ENCODE measurements around the gene DNAJB4.
A peak's percentile ranks its signal among the peaks of the same experiment; 100 is the strongest.
"Not testable (repeated sequence)": the region's sequence is repeated elsewhere in the genome, so short reads cannot be mapped to it uniquely, and the experiment has no call there.

DNAJB4 gene

GRCh38 chr1:78004719-78005447, at the start of gene DNAJB4:
Gene DNAJB4, plus strand, starts transcription at chr1:78004939. Its CDS starts 172 bp downstream, at chr1:78005111.
- DNase-seq: peak; percentile 90

- no peak for DNase-seq
These were observed 49.0 kb upstream of the DNAJB4 start for GRCh38 chr1:77955709-77956108.

GRCh38 chr1:77956464-77956863, 48.3 kb upstream of the DNAJB4 start:
- no peak for DNase-seq

- DNase-seq: no peak
These were observed 46.3 kb upstream of the DNAJB4 start for GRCh38 chr1:77958391-77958790.

DNA sequence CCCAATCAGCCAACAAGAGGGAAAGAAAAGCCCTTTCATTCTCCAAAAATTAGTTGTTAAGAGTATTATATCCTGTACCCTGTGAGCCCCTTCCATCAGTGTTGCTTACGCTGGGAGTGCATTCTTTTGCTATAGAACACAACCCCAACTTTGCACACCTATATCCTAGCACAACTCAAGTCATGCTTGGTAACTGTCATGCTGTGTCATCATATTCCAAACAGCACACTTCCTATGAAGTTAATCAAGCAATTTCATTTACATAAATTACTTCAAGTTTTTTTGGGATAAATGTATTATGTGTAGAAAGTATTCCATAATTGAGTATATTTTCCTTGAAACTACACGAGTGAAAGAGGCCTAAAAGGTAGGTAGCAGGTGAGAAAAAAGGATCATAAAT, 45.9 kb upstream of the DNAJB4 start:
- DNase-seq: no peak

GRCh38 chr1:77961392-77961791, 43.3 kb upstream of the DNAJB4 start:
- DNase-seq: no peak

DNA sequence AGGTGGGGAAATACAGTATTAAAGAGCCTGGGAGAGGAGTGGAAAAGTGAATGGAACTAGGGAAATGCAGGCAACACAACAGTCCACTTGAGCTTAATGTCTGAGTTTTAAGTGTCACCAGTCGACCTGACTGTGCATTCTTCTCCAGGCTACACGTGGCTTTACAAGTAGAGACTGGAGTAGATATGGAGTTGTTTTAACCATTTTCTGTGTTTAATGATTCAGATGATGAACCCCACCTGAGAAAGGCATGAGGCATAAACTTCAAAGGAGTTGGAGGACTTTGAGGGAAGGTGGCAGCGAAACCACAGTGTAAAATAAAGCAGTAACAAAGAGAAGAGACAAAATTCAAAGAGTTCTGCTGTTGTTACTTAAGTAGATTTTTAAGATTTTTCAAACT, 38.4 kb upstream of the DNAJB4 start:
- no peak for DNase-seq

DNA sequence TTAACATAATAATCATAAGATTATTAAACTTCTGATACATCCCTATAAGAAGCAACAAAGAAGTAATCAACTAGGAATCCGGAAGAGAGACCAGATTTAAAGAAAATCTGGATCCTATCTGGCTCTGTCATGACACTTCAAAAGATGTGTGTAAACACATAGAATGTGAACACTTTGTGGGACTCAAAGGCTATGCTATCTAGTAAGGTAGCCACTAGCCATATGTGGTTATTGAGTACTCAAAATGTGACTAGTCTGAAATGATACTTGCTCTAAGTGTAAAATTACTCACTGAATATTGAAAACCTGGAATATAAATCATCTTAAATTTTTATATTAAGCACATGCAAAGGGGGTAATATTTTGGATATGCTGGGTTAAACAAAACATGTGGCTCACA, 34.5 kb upstream of the DNAJB4 start:
- DNase-seq: no peak

- DNase-seq: no peak
These were observed 32.7 kb upstream of the DNAJB4 start for GRCh38 chr1:77972080-77972479.

DNA sequence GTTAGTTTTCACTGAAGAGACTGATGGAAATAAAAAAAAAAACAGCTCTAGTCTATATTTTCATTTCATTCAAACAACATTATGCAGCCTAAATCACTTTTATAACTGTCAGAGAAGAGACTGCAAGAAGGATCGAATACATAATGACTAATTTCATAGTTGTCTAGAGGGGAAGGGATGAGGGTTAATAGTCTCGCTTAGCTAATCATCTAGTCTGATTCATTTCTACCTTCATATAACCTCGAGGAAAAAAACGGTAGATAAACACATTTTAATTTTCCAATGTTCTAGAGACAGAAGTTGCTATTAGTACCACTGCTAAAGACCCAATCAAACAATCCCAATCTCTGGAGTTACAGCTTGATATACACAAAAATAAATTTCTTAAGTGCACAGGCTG, 29.4 kb upstream of the DNAJB4 start:
- DNase-seq: no peak

DNA sequence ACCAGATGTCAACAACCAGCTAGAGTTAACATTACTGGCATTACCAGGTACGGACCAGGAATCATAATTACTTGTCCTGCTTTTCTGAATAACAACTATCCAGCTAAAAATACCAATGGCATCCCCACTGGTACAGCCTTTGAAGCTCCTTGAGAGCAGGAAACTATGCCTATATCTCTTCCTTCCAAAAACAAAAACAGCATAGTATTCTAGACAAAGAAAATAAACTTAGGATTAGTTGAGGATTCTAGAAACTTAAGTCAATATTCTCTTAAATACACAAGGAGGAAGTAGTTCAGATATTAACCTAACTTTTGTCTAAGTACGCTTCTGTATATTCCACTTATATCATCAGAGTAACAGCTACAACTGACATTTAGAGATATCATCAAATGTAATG, 28.8 kb upstream of the DNAJB4 start:
- DNase-seq: no peak

- DNase-seq: no peak
These were observed 28.2 kb upstream of the DNAJB4 start for GRCh38 chr1:77976433-77977076.

GRCh38 chr1:77977989-77978292, 26.8 kb upstream of the DNAJB4 start:
- DNase-seq: no peak

DNA sequence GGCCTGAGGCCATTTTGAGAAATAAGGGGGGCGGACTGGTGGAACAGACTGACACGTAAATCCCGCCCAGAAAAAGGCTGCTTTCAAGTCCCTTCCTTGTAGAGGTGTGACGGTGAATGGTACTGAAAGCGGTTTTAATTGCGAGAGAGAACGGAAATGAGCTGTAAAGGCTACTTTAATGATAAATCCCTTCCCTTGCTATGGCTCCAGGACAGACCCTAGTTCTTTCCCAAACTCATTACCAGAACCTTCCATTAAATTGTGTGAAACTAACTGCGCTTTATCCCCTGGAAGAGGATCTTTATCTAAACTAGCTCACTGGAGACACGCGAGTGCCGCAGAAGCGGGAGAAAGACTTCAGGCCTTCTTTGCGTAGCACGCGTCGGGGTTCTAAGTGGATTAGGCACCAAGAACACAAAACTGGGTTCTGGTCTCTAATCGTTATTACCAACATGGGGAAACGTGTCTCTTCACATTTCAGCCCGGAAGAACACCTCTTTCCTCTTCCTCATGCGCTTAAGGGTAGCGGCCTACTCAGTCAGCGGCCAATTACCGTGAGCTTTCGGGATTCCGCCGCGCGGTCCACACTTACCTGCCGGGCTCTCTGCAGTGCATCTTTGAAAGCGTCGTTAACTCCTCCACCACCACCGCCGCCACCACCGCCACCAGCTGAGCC, 26.3 kb upstream of the DNAJB4 start:
- DNase-seq: peak; percentile 85

- DNase-seq: peak; percentile 95
These were observed 25.5 kb upstream of the DNAJB4 start, which contains the start of gene FUBP1 for GRCh38 chr1:77978969-77979876. Gene FUBP1, minus strand, starts transcription at chr1:77979072. Its CDS starts 68 bp downstream, at chr1:77979004.

DNA sequence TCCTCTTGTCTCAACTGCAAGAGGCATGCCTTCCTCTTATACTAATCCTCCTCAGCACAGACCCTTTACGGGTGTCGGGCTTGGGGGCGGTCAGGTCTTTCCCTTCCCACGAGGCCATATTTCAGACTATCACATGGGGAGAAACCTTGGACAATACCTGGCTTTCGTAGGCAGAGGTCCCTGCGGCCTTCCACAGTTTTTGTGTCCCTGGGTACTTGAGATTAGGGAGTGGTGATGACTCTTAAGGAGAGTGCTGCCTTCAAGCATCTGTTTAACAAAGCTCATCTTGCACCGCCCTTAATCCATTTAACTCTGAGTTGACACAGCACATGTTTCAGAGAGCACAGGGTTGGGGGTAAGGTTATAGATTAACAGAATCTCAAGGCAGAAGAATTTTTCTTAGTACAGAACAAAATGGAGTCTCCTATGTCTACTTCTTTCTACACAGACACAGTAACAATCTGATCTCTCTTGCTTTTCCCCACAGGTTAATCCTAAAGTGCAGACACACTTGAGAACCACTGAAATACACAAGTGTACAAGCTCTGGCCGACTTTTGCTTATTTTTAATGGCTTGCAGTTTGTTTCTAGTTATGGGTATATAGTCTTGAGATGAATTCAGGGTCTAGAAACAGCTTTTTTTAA, 21.3 kb upstream of the DNAJB4 start:
- DNase-seq: not testable (repeated sequence)

DNA sequence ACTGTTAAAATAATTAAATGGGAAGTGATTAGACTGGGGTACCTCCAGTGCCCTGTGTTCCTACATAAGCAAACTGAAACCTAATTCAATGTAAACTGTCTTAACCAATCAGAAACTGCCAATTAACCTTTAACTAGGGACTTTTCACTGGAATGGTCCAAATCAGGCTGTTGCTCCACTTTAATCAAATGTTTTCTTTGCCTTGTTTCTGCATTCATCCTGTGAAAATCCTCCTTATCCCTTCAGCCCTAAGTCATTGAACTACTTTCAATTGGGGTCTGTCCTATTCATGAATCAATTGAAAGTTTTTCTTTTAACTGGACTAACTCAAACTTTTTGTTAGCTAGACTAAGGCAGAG, 20.8 kb upstream of the DNAJB4 start:
- no peak for DNase-seq

DNA sequence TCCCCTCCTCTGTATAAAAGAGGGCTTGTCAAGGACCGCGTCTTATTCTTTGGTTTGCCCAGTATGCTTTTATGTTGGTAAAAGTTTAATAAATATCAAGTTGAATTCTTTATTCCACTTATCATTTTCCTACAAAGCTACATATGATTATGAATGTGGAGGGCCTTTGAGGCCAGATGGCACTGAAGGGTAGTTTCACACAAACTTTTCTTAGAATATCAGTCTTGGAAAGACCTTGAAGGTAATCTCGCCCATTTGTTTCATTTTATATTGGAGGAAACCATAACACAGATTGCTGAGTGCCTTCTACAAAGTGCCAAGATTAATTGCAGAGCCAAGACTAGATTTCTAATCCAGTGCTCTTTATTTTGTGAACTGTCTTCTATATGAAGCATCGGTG, 20.1 kb upstream of the DNAJB4 start:
- DNase-seq: no peak

GRCh38 chr1:77986810-77987209, 17.9 kb upstream of the DNAJB4 start:
- DNase-seq: no peak

DNA sequence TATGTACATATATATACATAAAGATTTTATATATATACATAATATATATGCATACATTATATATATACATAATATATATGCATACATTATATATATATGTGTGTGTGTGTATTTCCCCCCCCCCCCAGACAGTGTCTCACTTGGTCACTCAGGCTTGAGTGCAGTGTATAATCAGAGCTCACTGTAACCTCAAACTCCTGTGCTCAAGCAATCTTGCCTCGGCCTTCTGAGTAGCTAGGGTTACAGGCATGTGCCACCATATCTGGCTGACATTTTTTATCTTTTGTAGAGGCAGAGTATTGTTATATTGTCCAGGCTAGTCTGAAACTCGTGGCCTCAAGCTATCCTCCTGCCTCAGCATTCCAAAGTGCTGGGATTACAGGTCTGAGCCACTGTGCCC, 16.8 kb upstream of the DNAJB4 start:
- no peak for DNase-seq

DNA sequence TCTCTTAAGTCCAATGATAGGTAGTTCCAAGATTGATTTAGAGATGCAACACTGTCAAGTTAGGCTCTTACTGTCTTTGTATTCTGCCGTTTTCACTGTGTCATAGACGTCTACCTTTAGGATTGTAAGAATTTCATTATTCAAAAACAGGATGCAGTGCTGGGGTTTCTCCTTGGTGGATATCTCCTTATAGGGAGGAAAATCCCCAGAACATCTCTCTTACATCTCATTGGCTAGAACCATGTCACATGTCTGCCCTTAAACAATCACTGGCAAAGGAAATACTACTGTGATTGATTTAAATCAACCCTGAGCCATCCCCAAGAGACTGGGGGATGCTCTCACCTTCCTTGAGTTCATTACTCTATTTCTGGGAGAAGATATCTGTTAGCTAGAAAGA, 15.0 kb upstream of the DNAJB4 start:
- DNase-seq: no peak

DNA sequence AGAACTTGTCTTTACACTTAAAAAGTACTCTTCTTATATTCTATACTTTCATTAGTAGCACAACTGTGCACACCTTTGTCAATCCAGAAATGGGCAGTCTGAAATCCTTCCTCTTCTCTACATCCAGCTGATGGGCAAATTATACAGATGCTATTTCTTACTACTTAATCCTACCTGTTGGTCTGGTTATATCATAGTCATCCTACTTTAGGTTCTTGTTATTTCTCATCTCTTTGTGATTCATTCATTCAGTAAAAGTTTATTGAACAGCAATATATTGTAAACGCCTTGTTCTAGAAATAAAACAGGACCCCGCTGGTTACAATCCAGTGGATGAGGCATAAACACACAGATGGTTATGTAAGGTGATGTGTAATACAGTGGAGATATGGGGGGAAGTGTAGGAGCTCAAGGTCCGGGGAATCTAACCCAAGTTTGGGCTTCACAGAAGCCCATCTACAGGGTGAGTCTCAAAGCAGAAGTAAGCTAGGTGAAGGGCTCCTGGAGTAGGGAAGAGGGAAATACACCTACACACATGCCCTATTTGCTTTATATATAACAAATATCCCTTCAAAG, 14.0 kb upstream of the DNAJB4 start:
- DNase-seq: no peak
